Mesendoderm (in vitro differentiated cells): ENCODE data around the gene SUSD3.

Experiments used
- DNase-seq: peaks from one replicate; pipeline ENCODE4 v3.0.0; 2013
- H2AK5ac ChIP-seq: 2 replicates; pipeline ENCODE4 v1.6.1; 2013; ENCODE audit warnings: low read length, inconsistent platforms
- H2BK120ac ChIP-seq: 2 replicates; pipeline ENCODE4 v1.6.1; 2013; ENCODE audit warnings: low read depth, mild to moderate bottlenecking, low read length, moderate library complexity, mixed read lengths
- H2BK15ac ChIP-seq: replicated peaks from 2 replicates; pipeline ENCODE4 v1.6.1; 2013; ENCODE audit warnings: low read depth, mild to moderate bottlenecking, moderate library complexity
- H2BK5ac ChIP-seq: 2 replicates; pipeline ENCODE4 v1.6.1; 2013; ENCODE audit warnings: low read length, inconsistent platforms
- H3K18ac ChIP-seq: 2 replicates; pipeline ENCODE4 v1.6.1; 2013; ENCODE audit warnings: mild to moderate bottlenecking, low read length, mixed read lengths
- H3K23ac ChIP-seq: one replicate; pipeline ENCODE4 v1.6.1; 2013; ENCODE audit warnings: low read length
- H3K27ac ChIP-seq: 2 replicates; pipeline ENCODE4 v1.5.1; 2013; ENCODE audit warnings: low read depth, mild to moderate bottlenecking, inconsistent platforms, low read length, moderate library complexity
- H3K27me3 ChIP-seq: 2 replicates; pipeline ENCODE4 v1.6.1; 2013; ENCODE audit warnings: low read length, control low read depth, mild to moderate bottlenecking, inconsistent platforms; ENCODE audit not compliant: insufficient read depth, poor library complexity
- H3K36me3 ChIP-seq: 2 replicates; pipeline ENCODE4 v1.6.1; 2013; ENCODE audit warnings: low read length, inconsistent platforms; ENCODE audit not compliant: control insufficient read depth, insufficient read depth
- H3K4ac ChIP-seq: one replicate; pipeline ENCODE4 v1.6.1; 2013; ENCODE audit warnings: low read depth, mild to moderate bottlenecking, low read length, moderate library complexity
- H3K4me1 ChIP-seq: 2 replicates; pipeline ENCODE4 v1.6.1; 2013; ENCODE audit warnings: low read depth, low read length, inconsistent platforms; ENCODE audit not compliant: control insufficient read depth
- H3K4me2 ChIP-seq: 2 replicates; pipeline ENCODE4 v1.6.1; 2013; ENCODE audit warnings: low read length
- H3K4me3 ChIP-seq: 2 replicates; pipeline ENCODE4 v1.5.1; 2013; ENCODE audit warnings: mild to moderate bottlenecking, low read length
- H3K56ac ChIP-seq: one replicate; pipeline ENCODE4 v1.6.1; 2013; ENCODE audit warnings: low read length
- H3K79me1 ChIP-seq: 2 replicates; pipeline ENCODE4 v1.6.1; 2013; ENCODE audit warnings: low read length, inconsistent platforms
- H3K79me2 ChIP-seq: 2 replicates; pipeline ENCODE4 v1.6.1; 2013; ENCODE audit warnings: mild to moderate bottlenecking, low read length; ENCODE audit not compliant: control insufficient read depth, insufficient read depth
- H3K9ac ChIP-seq: 2 replicates; pipeline ENCODE4 v1.6.1; 2013; ENCODE audit warnings: low read length, inconsistent platforms
- H4K5ac ChIP-seq: one replicate; pipeline ENCODE4 v1.6.1; 2013; ENCODE audit warnings: low read length
- H4K8ac ChIP-seq: one replicate; pipeline ENCODE4 v1.6.1; 2013; ENCODE audit warnings: low read depth, mild to moderate bottlenecking, control low read depth, low read length, moderate library complexity
- WGBS: extraction: QIAGEN DNeasy Blood & Tissue Kit; methylation state at CpG from one replicate; pipeline ENCODE4 v1.1.7; 2013; ENCODE audit warnings: low lambda C conversion rate, missing lambda C conversion rate; ENCODE audit not compliant: insufficient coverage; ENCODE audit errors: extremely low coverage; 5-methylcytosine and 5-hydroxymethylcytosine counted together

SUSD3 gene

GRCh38 chr9:93066978-93067603, 8.6 kb downstream of the SUSD3 start:
- H4K8ac ChIP-seq = no peak overlapping the region
- H3K18ac ChIP-seq = no peak overlapping the region
- no peak for DNase-seq
- no peak overlapping the region for H3K9ac ChIP-seq
- WGBS = no CpG with 5 or more reads among the region's 3 CpGs
- H3K36me3 ChIP-seq = no peaks in the 10 kb centered on the region
- no peak overlapping the region for H3K27ac ChIP-seq
- no peak overlapping the region for H3K4me3 ChIP-seq
- no peak overlapping the region for H3K56ac ChIP-seq
- H3K4me2 ChIP-seq = no peak overlapping the region
- no peak overlapping the region for H3K4ac ChIP-seq
- H2BK120ac ChIP-seq = no peak overlapping the region
- no peak overlapping the region for H4K5ac ChIP-seq
- no peaks in the 10 kb centered on the region for H3K79me1 ChIP-seq
- H2BK5ac ChIP-seq = no peak overlapping the region
- H2BK15ac ChIP-seq = no peak overlapping the region
- no peaks in the 10 kb centered on the region for H3K27me3 ChIP-seq
- no peak overlapping the region for H3K23ac ChIP-seq
- H3K79me2 ChIP-seq = no peaks in the 10 kb centered on the region
- H3K4me1 ChIP-seq = no peaks in the 10 kb centered on the region
- H2AK5ac ChIP-seq = no peak overlapping the region

- Histone ChIP-seq H4K8ac (no peak overlapping the region), H3K9ac (no peak overlapping the region), H2BK5ac (no peak overlapping the region), H2AK5ac (no peak overlapping the region), H3K36me3 (no peaks in the 10 kb centered on the region), H3K4me1 (no peaks in the 10 kb centered on the region), H3K4me2 (no peak overlapping the region), H2BK15ac (no peak overlapping the region), H3K18ac (no peak overlapping the region), H4K5ac (no peak overlapping the region), H3K27ac (no peak overlapping the region), H3K27me3 (no peaks in the 10 kb centered on the region), H3K56ac (no peak overlapping the region), H3K79me1 (no peaks in the 10 kb centered on the region), H3K4ac (no peak overlapping the region), H3K4me3 (no peak overlapping the region), H3K23ac (no peak overlapping the region), H3K79me2 (no peaks in the 10 kb centered on the region), H2BK120ac (no peak overlapping the region)
- no peak for DNase-seq
- WGBS = no CpG with 5 or more reads among the region's 4 CpGs
Measured at GRCh38 chr9:93068956-93069355, 10.5 kb downstream of the SUSD3 start.

- Histone ChIP-seq H4K5ac (no peak overlapping the region), H3K56ac (no peak overlapping the region), H3K36me3 (no peaks in the 10 kb centered on the region), H3K18ac (no peak overlapping the region), H3K4ac (no peak overlapping the region), H2BK15ac (no peak overlapping the region), H2BK5ac (no peak overlapping the region), H3K79me2 (no peaks in the 10 kb centered on the region), H4K8ac (no peak overlapping the region), H3K9ac (no peak overlapping the region), H2BK120ac (no peak overlapping the region), H3K79me1 (no peaks in the 10 kb centered on the region), H3K4me1 (no peaks in the 10 kb centered on the region), H3K27me3 (no peaks in the 10 kb centered on the region), H3K27ac (no peak overlapping the region), H2AK5ac (no peak overlapping the region), H3K4me3 (no peak overlapping the region), H3K23ac (no peak overlapping the region), H3K4me2 (no peak overlapping the region)
- peak; percentile 79 for DNase-seq
- no CpG with 5 or more reads among the region's 7 CpGs for WGBS
Measured at GRCh38 chr9:93071464-93071863, 13.0 kb downstream of the SUSD3 start.

GRCh38 chr9:93072383-93072795, 13.9 kb downstream of the SUSD3 start:
- Histone ChIP-seq H2BK15ac (no peak overlapping the region), H3K27ac (no peak overlapping the region), H3K18ac (no peak overlapping the region), H2AK5ac (no peak overlapping the region), H3K23ac (no peak overlapping the region), H3K4me2 (no peak overlapping the region), H3K56ac (no peak overlapping the region), H3K36me3 (no peaks in the 10 kb centered on the region), H3K4me3 (no peak overlapping the region), H3K9ac (no peak overlapping the region), H3K4me1 (no peaks in the 10 kb centered on the region), H2BK5ac (no peak overlapping the region), H3K27me3 (no peaks in the 10 kb centered on the region), H4K5ac (no peak overlapping the region), H2BK120ac (no peak overlapping the region), H3K4ac (no peak overlapping the region), H3K79me2 (no peaks in the 10 kb centered on the region), H3K79me1 (no peaks in the 10 kb centered on the region), H4K8ac (no peak overlapping the region)
- WGBS = no CpG with 5 or more reads among the region's 5 CpGs
- DNase-seq = no peak

GRCh38 chr9:93076101-93076791, 17.7 kb downstream of the SUSD3 start:
- no peak overlapping the region for H3K27ac ChIP-seq
- H2BK5ac ChIP-seq = no peak overlapping the region
- WGBS = no CpG with 5 or more reads among the region's 12 CpGs

GRCh38 chr9:93076792-93077128, 18.3 kb downstream of the SUSD3 start:
- Histone ChIP-seq H3K79me2 (no peaks in the 10 kb centered on the region), H3K36me3 (no peaks in the 10 kb centered on the region), H3K4me3 (no peak overlapping the region), H3K4me1 (no peaks in the 10 kb centered on the region), H3K4me2 (no peak overlapping the region), H3K27me3 (no peaks in the 10 kb centered on the region), H3K27ac (no peak overlapping the region), H2BK5ac (no peak overlapping the region), H3K56ac (no peak overlapping the region), H2BK15ac (no peak overlapping the region), H3K79me1 (no peaks in the 10 kb centered on the region), H3K9ac (no peak overlapping the region), H4K8ac (no peak overlapping the region), H4K5ac (no peak overlapping the region), H3K23ac (no peak overlapping the region), H3K18ac (no peak overlapping the region), H2BK120ac (no peak overlapping the region), H2AK5ac (no peak overlapping the region), H3K4ac (no peak overlapping the region)
- no peak for DNase-seq
- WGBS = no CpG with 5 or more reads among the region's 2 CpGs

More at GRCh38 chr9:93076101-93076791, 17.7 kb downstream of the SUSD3 start:
- Histone ChIP-seq H3K79me2 (no peaks in the 10 kb centered on the region), H3K9ac (no peak overlapping the region), H3K4me1 (no peaks in the 10 kb centered on the region), H3K4me3 (no peak overlapping the region), H3K23ac (no peak overlapping the region), H3K79me1 (no peaks in the 10 kb centered on the region), H3K4ac (no peak overlapping the region), H4K8ac (no peak overlapping the region), H4K5ac (no peak overlapping the region), H3K56ac (no peak overlapping the region), H3K18ac (no peak overlapping the region), H2AK5ac (no peak overlapping the region), H3K4me2 (no peak overlapping the region), H2BK15ac (no peak overlapping the region), H2BK120ac (no peak overlapping the region), H3K36me3 (no peaks in the 10 kb centered on the region), H3K27me3 (no peaks in the 10 kb centered on the region)
- no peak for DNase-seq
